Adrenal gland (tissue), 12 donors: ENCODE measurements around the gene SMARCE1. TPM values are rescaled to one million over a fixed set of nuclear protein-coding genes. Genes with fewer than 3 reads are reported as not detected.

Experiments
- DNase-seq, 7 donors: peaks; one replicate each; pipeline ENCODE4 v3.0.0-alpha.2; 2019 to 2020
- H3K27ac ChIP-seq, 5 donors: fragments of 200-600 bp; sonication (generic) in 4 of 5; 1 replicate in 3 of 5; 2 replicates in 2 of 5; pipeline versions ENCODE4 v1.5.1 to v1.8.0; 2016 to 2020; ENCODE audit warnings: mild to moderate bottlenecking in 1 of 5
- H3K27me3 ChIP-seq: fragments of 200-600 bp; 2 replicates; pipeline ENCODE4 v1.8.0; 2021
- H3K36me3 ChIP-seq, 2 donors: fragments of 200-600 bp; replicated peaks in 1 of 2; 1 replicate in 1 of 2; 2 replicates in 1 of 2; pipeline versions ENCODE4 v1.5.1 to v1.8.0; 2018 to 2022
- H3K4me1 ChIP-seq, 2 donors: fragments of 200-600 bp; replicated peaks in 1 of 2; 1 replicate in 1 of 2; 2 replicates in 1 of 2; pipeline versions ENCODE4 v1.5.1 to v1.8.0; 2018 to 2021
- H3K4me3 ChIP-seq, 4 donors: fragments of 200-600 bp; sonication (generic) in 3 of 4; one replicate each; pipeline ENCODE4 v1.5.1; 2016 to 2018
- H3K9me3 ChIP-seq, 3 donors: fragments of 200-600 bp; sonication (generic) in 1 of 3; replicated peaks in 1 of 3; 1 replicate in 2 of 3; 2 replicates in 1 of 3; pipeline versions ENCODE4 v1.5.1 to v1.8.0; 2016 to 2021
- POLR2A ChIP-seq, 2 donors: fragments of 450-650 bp; IDR thresholded peaks; one replicate each; pipeline ENCODE4 v1.6.1; 2017; ENCODE audit warnings: antibody characterized with exemption in 2 of 2, mild to moderate bottlenecking in 2 of 2, moderate library complexity in 1 of 2
- WGBS, 4 donors: extraction: QIAGEN DNeasy Blood & Tissue Kit in 2 of 4; methylation state at CpG; one replicate each; pipeline versions ENCODE4 v1.1.5 to v1.1.7; 2013 to 2017; 5-methylcytosine and 5-hydroxymethylcytosine counted together
- intact Hi-C, 2 donors: fragments of 100-400 bp; cut with DNase I; formaldehyde crosslinking; loops; one replicate each; pipeline versions ENCODE4 v1.14.1 to v1.15.0; 2022 to 2023
- polyA plus RNA-seq, 3 donors: library from polyadenylated mRNA; stranded (reverse); fragments of 200-250 nt in 2 of 3; fragments of 350-450 nt in 1 of 3; fragmentation: Illumina TruSeq in 1 of 3; extraction: RNeasy Lipid Tissue Mini Kit (QIAGEN cat#74804) in 1 of 3; gene quantifications; one replicate each; pipeline ENCODE4 v1.2.3, GENCODE V29; 2013 to 2014
- total RNA-seq, 9 donors: library from RNA; depleted of rRNA in 4 of 9; stranded (reverse); fragments of >200 nt in 4 of 9; fragments of 120-200 nt in 1 of 9; fragmentation: NEBNext Ultra II Directional in 1 of 9; extraction: Animal tissue kit (Norgen Biotek cat#: 25700) in 1 of 9; gene quantifications; one replicate each; pipeline versions ENCODE4 v1.1.0 to v1.2.4, GENCODE V29; 2013 to 2023
- TF ChIP-seq, protein P1 (sequence below), 6 experiments: fragments of 450-650 bp in 4 of 6; fragments of 200-600 bp in 2 of 6; sonication (generic) in 1 of 6; IDR thresholded peaks; 1 replicate in 5 of 6; 2 replicates in 1 of 6; pipeline versions ENCODE4 v1.5.1 to v1.8.0; 2016 to 2021; ENCODE audit warnings: antibody characterized with exemption in 6 of 6, mild to moderate bottlenecking in 2 of 6, moderate library complexity in 1 of 6
- donor health status: healthy with polysubstance abuse.
- donor health status: Bipolar disorder and iron deficiency.
- donor health status: DM: yes; HTN: yes; CAD: no.
- donor health status: DM: no; HTN: no; CAD: no.
- donor health status: DM: no; HTN: no; CAD: no.
- donor health status: DM: yes; HTN: yes; CAD: no.

Gene SMARCE1
- total and polyA plus RNA-seq, 12 donors, result 55.5 to 128 (median 77.0) TPM

DNA sequence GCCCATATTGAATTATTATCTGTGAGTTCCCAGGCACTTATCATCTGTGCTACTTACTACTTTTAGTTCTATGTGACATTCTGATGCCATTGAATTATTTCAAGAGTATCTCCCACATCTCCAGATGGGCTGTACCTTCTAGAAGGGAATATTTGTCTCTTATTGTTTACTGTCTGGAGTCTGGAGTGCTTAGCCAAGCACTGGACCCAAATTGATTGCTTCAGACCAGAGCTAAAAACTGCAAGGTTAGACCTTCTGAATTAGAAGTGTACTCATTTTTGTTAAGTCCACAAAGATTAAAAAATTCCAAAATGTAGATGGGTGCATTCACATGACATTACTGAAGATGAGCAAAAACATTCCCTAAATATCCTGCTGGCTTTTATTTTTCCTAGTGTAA, 33.4 kb upstream of the SMARCE1 start:
- Histone ChIP-seq H3K36me3 (no peaks in the 10 kb centered on the region), H3K4me3 (no peak overlapping the region), H3K27ac (no peak overlapping the region), H3K9me3 (no peaks in the 10 kb centered on the region), H3K4me1 (no peaks in the 10 kb centered on the region), H3K27me3 (peaks cover 17% of the 10 kb centered on the region)
- intact Hi-C loops, result no loop called here
- TF ChIP-seq, protein P1, sequence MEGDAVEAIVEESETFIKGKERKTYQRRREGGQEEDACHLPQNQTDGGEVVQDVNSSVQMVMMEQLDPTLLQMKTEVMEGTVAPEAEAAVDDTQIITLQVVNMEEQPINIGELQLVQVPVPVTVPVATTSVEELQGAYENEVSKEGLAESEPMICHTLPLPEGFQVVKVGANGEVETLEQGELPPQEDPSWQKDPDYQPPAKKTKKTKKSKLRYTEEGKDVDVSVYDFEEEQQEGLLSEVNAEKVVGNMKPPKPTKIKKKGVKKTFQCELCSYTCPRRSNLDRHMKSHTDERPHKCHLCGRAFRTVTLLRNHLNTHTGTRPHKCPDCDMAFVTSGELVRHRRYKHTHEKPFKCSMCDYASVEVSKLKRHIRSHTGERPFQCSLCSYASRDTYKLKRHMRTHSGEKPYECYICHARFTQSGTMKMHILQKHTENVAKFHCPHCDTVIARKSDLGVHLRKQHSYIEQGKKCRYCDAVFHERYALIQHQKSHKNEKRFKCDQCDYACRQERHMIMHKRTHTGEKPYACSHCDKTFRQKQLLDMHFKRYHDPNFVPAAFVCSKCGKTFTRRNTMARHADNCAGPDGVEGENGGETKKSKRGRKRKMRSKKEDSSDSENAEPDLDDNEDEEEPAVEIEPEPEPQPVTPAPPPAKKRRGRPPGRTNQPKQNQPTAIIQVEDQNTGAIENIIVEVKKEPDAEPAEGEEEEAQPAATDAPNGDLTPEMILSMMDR (IDR thresholded peaks at IDR 0.05), result no peak
- no peak for TF ChIP-seq POLR2A (IDR thresholded peaks at IDR 0.05)
- no peak for DNase-seq

DNA sequence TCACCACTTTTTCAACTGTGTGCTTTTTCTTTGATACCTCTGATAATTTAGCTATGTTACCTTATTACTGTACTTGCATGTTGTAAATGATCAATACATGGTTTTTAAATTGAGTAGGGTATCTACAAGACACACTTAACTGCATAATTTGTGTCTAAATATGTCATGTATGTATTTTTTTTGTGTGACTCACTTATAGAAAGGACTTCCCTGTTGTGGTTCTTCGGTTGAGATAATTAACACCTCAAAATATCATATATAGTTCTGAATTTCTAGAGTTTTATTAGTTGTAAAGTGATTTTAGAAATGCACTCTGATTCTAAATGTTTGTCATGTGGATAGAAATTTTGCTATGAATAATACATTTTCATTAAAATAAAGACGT, 31.9 kb upstream of the SMARCE1 start:
- no peak overlapping the region for H3K4me3 ChIP-seq
- WGBS, 4 donors, result 70 to 74% (median 73%) methylated on average over 2 of the region's 2 CpGs
- intact Hi-C loops, result no loop called here

DNA sequence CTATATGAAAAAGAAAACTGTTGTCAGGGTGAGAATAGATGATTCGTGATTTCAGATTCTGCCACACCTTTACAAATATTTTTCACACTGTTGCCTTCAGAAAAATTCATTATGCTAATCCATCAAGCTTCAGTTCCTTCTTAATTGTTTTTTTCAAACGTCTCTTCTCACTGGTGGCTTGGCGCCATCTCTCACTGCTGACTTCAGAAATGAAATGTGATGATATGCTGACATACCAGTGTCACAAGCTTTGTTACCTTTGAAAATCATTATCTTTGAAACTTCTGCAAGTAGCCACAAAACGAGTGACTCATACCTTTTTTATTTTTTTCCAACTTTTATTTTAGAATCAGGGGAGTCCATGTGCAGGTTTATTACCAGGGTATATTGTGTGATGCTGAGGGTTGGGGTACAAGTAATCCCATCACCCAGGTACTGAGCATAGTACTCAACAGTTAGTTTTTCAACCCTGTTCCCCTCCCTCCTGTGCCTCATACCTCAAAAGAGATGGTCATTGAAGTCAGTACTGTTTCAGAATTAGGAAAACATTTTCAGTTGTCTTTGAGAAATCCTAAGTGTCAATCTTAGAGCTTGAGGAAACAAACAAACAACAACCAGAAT, 31.4 kb upstream of the SMARCE1 start:
- Histone ChIP-seq H3K27ac (no peak overlapping the region), H3K27me3 (peaks cover 23% of the 10 kb centered on the region), H3K9me3 (no peaks in the 10 kb centered on the region), H3K36me3 (no peaks in the 10 kb centered on the region), H3K4me1 (no peaks in the 10 kb centered on the region), H3K4me3 (no peak overlapping the region)
- WGBS, 4 donors, result 45 to 53% (median 51%) methylated on average over 4 of the region's 4 CpGs
- no peak for DNase-seq
- intact Hi-C loops, result no loop called here
- TF ChIP-seq, protein P1 (IDR thresholded peaks at IDR 0.05), result no peak
- TF ChIP-seq POLR2A (IDR thresholded peaks at IDR 0.05), result no peak

More for the DNA sequence above, 31.9 kb upstream of the SMARCE1 start:
- Histone ChIP-seq H3K4me1 (no peaks in the 10 kb centered on the region), H3K9me3 (no peaks in the 10 kb centered on the region), H3K27me3 (peaks cover 23% of the 10 kb centered on the region), H3K36me3 (no peaks in the 10 kb centered on the region), H3K27ac (no peak overlapping the region)
- TF ChIP-seq, protein P1 (IDR thresholded peaks at IDR 0.05), result no peak
- TF ChIP-seq POLR2A (IDR thresholded peaks at IDR 0.05), result no peak
- DNase-seq, result no peak

DNA sequence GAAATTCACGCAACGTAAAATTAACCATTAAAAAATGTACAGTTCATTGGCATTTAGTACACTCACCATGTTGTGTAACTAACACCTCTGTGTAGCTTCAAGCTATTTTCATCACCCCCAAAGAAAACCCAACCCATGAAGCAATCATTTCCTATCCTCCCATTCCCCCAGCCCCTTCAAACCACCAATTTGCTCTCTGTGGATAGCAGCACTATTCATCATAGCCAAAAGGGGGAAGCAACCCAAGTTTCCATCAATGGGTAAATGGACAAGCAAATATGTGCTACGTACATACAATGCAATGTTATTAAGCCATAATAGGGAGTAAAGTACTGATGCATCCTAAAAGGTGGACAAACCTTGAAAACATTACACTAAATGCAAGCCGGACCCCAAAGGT, 28.3 kb upstream of the SMARCE1 start:
- intact Hi-C loops, result no loop called here
- WGBS, 4 donors, result 77 to 88% (median 85%) methylated on average over 4 of the region's 4 CpGs
- no peaks in the 10 kb centered on the region for H3K4me1 ChIP-seq
- TF ChIP-seq, protein P1 (IDR thresholded peaks at IDR 0.05), result no peak
- no peak for TF ChIP-seq POLR2A (IDR thresholded peaks at IDR 0.05)
- H3K27ac ChIP-seq, result no peak overlapping the region
- H3K27me3 ChIP-seq, result peaks cover 16% of the 10 kb centered on the region
- no peaks in the 10 kb centered on the region for H3K36me3 ChIP-seq
- H3K9me3 ChIP-seq, result no peaks in the 10 kb centered on the region
- H3K4me3 ChIP-seq, result no peak overlapping the region
- no peak for DNase-seq
